Kidney glomerular epithelial cell (primary cell): ENCODE data around the gene FLOT2.
"Not testable (repeated sequence)": the region's sequence is repeated elsewhere in the genome, so short reads cannot be mapped to it uniquely, and the experiment has no call there.

Experiments
- DNase-seq: peaks from one replicate; lab custom pipeline; 2025; lab: John Stamatoyannopoulos, UW

Gene FLOT2

DNA sequence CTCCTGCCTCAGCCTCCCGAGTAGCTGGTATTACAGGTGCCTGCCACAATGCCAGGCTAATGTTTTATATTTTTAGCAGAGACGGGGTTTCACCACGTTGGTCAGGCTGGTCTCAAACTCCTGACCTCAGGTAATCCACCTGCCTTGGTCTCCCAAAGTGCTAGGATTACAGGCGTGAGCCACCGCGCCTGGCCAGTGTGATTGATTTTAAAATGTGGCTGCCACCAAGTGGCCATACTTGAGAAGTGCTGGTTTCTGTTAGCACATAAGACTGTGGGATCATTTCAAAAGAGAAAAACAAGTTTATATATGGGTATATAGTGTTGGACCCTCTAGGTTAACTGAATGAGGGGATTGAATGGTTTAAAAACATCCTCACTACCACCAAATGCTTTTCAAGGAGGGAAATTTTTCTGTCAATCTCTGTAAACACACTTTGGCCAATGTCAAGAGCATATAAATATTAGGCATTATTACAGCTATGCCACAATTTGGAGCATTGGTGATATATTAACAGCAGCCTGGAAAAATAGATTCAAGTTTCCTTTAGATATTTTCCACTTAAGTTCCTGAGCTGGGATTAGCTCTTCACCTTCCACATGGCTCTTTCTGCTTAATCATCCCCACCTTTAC lies 18.9 kb upstream of the FLOT2 start:
- DNase-seq: peak; percentile 14

DNA sequence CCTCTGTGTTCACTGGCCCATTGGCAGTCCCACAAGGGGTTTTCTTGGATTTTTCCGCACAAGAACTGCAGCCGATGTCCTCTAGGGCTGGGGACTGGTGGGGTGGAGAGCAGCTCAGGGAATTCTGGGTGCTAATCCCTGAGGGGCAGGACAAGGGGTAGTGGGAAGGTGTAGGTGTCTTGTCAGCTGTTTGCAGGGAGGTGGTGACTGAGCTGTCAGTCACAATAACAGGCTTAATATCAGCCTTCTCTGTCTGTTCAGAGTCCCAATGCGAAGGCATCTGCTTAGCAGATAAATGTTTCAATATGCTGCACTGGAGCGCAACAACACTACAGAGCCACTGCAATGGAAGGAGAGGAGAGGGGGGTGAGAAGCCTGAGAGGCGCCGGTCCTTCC lies 15.4 kb upstream of the FLOT2 start:
- DNase-seq: no peak

DNA sequence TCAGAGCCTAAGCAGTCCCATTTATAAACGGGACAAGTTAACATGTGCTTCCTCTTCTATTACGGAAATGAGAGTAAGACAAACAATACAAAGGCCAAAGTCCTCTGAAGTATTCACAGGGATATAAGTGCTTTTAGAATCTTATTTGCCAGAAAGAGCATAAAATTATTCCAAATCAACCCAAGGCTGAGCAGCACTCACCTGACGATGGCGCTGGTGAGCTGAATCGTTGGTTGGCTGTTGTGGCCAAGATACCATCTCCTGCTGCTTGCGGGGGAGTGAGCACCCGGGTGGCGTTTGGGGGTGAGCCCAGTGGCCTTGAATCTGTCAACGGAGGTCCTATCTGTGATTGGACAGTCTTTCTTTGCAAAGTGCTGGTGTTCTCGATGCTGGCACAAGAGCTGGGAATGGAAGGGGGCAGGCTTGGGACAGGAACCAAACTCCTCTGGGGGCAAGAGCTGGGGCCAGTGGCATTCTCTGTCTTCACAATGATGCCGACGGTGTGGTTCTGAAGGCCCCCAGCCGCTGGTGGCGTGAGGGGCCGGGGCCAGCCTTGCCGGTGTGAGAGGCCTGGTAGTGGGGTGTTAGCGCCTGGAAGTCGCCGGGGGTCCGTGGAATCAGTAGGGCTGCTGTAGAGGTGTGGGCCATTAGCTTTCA lies 14.9 kb upstream of the FLOT2 start:
- DNase-seq: no peak

DNA sequence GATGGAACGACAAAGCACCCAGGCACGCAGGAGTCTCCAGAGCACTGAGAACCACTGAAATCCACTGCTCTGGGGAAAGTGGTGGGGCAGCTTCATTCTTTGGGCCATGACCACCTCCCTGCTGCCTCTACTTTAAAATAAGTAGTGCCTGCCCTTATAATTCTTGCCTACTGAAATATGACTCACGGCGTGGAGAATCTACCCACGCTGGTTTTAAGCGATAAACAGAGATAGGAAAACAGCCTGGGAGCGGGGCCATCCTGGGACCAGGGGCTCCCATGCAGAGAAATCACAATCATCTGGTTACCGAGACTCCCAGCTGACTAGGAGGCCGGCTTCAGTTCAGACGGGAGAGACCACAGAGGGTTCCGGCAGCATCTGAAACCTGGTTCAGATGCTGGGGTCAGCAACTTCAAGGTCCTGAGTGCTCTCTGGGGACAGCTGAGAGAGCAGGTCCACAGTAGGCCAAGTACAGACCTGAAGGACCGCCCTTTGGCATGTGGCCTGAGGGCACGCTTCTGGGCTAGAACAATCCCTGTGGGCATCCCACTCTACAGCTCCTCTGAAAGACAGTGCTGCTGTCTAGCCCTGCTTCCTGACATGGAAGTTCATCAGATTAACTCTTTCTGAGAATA lies 14.0 kb upstream of the FLOT2 start:
- DNase-seq: no peak

DNA sequence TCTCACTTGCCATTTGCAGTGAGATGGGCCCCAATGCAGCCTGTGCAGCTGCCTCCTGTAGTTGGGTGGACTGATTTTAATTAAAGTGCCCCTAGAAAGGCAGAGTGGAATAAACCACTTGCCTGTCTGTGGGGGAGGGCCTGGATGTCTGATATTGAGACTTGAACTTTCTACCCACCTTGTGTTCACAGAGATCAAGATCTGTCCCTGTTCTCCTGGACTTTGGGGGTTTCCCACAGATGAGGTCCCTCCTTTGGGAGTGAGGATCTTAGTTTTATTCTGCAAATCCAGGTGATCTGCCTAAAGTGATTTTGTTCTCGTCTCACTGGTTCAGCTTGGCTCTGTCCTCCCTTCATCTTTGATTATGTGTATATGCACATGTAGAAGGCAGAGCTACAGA lies 13.0 kb upstream of the FLOT2 start:
- no peak for DNase-seq

DNA sequence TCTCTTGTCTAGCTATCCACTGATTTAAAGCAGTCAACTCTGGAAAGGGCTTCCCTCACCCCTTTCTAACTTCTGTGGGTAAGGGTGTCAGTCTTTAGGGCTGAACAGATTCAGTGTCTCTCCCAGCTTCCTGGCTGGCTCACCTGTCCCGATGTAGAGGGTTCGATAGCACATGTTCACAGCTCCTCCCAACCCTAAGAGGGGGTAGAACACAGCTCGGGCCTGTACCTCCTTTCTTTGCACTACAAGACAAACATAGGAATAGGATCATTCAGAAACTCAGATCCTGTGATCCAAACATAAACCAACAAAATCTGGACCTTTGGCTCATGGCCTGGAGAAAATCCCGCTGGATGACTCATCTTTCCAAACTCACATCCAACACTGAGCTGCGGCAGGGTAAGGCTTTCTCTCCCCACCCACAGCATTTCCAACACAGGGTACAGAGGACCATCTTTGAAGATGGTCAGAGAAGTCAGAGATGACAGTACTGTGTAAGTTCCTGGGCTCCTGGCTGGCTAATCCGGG lies 11.2 kb upstream of the FLOT2 start:
- DNase-seq: no peak

DNA sequence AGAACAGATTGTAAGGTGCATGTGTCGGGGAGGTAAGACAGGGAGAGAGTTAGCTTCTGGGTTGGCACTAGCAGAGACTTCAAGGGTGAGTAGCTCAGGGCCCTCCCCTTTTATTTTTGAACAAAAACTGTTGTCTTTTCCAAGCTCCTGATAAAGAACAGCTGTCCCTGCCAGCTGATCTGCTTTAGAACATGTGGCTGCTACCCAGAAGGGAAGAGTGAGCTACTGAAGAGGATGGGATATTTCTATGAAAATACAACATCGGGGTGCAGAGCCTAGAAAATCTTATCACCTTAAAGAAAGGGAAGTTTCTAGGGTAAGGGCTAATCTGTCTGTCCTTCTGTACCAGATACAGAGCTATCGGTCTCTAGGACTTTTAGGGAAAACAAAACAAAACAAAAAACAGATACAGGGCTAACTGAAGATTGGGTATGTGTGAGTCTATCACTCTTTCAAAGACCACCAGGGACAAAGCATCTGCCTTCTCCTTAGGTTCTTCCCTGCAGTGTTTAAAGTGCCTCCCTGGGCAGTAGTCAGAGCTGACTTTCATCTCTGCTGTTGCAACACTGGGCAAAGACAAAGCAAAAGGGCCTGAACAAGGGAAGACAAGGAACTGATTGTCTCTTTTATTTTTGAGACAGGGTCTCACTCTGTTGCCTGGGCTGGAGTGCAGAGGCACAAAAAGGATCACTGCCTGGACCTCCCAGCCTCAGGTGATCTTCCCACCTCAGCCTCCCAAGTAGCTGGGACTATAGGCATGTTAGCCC lies 10.4 kb upstream of the FLOT2 start:
- DNase-seq: no peak

DNA sequence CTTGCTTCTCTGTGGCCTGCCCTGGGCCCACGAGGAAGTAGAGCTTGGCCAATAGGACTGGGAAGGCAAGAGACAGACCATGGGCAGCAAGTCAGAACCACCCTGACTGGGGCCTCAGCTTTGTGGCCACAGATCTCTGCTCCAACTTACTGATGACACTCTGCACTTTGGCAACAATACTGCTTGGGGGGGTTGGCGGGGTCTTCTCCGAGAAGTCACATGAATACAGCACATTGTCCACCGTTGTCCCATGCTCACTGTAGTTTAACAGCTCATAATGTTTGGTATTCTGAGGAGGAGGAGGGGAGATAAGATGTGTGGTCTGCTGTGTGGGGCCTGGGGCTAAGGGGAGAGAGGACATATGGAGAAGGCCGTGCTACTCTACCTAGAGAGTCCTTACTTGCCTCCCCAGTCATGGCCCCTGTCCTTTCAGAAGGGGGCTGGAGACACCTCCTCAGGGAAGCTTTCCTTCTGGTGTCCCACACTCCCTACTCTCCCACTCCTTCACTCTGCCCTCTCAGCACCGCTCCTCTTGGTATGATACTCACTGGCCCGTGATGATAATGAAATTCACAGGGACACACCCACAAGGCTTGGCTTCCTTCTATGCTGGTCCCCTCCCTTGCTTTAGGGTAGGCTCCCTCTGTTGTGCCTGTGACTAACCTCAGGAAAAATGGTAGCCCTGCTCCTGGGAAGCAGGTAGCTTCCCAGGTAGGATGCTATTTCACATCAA lies 9.3 kb upstream of the FLOT2 start:
- DNase-seq: no peak

DNA sequence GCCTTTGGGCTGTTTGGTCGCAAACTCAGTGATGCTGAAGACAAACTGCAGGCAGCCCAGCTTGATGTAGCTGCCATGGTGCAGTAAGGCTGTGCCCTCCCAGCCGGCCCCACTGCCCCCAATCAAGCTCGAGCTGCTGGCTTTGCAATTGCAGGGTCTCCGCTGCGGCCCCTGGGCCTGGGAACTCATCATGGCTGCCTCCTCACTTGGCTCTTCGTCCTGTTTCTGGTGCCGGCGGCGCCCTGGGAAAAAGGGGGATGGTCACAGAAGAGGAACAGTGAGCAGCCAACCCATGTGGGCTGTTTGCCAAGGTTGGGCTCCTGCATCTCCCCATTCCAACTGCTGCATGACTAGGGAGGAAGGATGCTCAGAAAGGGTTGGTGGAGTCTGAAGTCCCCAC lies 8.7 kb upstream of the FLOT2 start:
- DNase-seq: no peak

DNA sequence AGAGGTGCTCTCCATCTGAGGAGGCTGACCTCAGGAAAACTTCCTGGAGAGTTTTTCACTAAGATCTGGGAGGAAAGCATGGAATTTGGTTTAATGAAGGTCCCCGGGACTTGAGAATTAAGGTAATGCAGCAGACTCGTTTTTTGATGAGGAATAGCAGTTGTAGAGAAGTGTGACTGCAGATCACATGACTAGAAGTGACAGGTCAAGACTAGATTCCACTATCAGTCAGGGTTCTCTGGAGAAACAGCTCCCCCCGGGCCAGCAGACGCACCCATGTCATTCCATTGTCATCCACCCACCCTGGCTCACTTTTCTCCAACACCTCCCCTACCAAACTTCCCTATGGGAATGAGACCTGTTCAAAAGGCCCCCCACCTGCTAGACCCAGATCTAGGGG lies 7.3 kb upstream of the FLOT2 start:
- DNase-seq: no peak

DNA sequence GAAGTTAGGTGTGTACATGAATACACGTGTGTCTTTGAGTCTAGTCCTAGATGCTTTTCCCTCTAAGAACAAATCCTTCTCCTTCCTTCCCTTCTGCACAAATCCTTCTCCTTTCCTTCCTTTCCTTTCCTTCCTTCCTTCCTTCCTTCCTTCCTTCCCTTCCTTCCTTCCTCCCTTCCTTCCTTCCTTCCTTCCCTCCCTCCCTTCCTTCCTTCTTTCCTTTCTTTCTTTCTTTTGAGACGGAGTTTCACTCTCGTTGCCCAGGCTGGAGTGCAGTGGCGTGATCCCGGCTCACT lies 6.0 kb upstream of the FLOT2 start:
- not testable (repeated sequence) for DNase-seq

DNA sequence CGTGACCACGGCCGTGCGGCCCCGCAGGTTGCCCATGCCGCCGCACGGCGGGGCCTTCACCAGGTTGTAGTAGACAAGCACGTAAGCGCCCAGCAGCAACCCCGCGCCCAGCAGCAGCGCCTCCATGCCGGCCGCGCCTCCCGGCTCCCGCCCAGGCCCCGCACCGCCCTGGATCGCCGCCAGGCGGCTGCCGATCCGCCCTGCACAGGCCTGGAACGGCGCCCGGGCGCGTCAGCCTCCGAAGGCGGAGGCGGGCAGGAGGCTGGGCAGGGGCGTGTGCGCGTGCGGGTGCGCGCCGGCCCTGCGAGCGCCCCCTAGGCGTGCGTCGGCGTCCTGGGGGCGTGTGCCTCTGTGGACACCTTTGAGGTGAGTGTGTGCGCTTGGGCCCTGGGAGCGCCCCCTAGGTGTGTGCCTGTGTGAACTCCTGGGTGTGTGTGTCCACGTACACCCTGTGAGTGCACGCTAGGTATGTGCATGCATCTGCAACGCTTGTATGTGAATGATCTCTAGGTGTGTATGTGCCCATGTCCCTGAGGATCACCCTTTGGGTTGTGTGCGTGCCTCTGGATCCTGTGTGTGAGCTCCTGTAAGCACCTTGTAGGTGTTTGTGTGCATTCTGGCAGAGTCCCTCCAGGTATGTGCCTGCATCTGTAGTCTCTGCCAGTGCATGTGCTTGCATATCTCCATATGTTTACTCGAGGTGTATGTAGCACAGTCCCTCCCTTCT lies 5.4 kb upstream of the FLOT2 start, which contains the start of gene DHRS13:
DHRS13 (minus strand) TSS at position 261 of the 727 bp plus-strand sequence; CDS start at position 126, 135 bp downstream.
- DNase-seq: peak; percentile 89

DNA sequence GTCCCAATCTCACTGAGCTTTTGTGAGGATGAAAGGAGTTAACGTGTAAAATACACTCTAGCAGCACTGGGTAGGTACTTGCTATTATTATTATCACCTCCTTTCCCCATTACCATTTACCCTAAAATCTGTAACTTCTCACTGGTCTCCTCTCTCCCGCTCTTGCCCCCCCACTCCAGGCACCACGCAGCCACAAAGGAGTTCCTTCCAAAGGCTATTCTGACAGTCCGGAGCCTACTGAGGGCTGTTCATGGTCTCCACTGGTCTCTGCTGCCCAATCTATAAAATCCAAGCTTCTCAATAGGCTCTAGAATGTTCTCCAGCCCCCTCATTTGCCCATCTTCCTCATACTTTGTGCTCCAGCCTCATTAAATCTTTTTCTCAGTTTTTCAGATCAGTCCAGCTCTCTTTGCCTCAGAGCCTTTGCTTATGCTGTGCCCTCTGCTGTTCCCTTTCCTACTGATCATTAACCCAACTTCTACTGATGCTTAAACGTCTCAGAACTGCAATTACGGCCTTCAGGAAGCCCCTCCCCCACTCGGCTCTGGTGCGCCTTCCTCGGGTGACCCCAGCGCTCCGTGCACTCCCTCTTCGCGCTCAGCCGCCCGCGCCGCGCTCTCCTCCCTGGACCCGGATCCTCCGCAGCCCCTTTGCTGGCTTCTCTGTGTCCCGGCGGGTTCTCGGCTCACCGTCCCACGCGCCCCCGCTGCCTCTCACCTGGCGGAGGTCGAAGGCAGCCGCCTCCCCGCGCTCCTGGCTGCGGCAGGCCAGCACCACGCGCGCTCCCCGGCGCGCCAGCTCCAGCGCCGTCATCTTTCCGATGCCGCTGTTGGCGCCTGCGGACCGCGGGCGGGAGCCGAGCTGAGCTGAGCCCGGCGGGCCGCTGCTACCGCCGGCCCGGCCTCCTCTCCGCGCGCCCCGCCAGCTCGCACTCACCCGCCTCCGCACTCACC lies 4.6 kb upstream of the FLOT2 start:
- DNase-seq: peak; percentile 33

DNA sequence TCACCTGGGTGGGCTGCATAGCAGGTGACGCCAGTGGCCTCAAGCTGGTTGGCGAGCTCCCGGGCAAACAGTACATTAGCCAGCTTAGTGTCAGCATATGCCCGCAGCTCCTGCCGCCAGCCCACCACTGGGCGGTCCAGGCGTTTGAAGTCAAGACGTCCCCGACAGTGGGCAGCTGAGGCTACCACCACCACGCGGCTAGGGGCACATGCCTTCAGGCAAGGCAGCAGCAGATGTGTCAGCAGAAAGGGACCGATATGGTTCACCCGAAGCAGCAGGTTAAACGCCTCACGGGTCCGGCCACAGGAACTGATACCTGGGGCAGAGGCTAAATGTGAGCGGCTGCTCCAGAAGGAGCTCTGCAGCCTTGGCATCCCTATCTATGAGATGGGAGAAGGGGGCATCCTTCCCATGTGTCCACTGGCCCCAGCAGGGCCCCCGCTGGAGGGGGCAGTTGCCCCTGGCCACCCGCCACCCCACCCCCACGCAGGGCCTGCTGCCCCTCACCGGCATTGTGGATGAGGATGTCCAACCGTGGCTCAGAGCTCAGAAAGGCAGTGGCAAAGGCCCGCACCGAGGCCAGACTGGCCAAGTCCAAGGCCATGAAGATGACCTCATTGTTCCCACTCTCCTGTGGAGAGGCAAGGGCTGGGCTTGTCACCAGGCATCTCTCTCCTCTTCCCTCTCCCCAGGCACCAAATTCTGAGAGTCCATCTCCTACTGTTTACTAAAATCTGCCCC lies 3.6 kb upstream of the FLOT2 start:
- no peak for DNase-seq

DNA sequence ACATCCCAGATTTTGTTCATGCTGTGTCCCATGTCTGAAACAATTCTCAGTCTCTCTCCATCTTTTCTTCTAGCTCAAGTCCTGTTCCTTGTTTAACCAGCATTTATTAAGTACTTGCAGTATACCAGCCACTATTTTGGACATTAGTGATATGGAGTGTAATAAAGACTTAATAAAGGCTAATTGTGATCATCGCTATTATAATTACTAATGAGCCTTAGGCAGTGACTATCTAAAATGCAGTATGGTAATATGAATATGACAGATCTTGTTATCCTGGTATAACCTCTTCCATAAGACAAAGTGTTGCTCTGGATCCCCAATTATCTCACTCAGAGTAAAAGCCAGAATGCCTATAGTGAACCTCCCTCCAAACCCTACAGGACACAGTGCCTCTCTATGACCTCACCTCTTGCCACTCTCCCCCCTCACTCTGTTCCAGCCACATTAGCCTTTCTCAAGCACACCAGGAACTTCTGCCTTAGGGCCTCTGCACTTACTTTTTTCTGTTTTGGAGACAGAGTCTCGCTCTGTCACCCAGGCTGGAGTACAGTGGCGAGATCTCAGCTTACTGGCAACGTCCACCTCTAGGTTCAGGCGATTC lies 1.8 kb upstream of the FLOT2 start:
- DNase-seq: no peak

DNA sequence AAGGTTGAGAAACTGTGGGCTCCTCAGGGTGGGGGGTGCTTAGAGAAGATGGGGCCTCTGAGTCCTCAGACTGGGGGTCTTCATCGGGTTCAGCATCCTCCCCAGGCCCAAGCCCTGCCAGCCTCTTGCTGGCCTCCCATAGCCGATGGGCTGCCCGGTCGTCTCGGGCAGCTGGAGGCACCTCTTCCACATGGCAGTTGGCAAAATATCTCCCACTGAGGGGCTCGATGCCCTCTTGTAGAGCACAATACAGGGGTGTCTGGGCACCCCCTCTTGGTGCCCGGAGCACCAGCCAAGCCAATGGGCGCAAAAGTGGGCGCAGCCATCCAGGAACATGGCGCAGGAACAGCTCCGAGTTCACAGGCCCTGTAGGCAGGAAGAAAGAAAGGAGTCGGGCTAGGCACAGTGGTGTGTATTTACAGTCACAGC lies 1.0 kb upstream of the FLOT2 start:
- no peak for DNase-seq

DNA sequence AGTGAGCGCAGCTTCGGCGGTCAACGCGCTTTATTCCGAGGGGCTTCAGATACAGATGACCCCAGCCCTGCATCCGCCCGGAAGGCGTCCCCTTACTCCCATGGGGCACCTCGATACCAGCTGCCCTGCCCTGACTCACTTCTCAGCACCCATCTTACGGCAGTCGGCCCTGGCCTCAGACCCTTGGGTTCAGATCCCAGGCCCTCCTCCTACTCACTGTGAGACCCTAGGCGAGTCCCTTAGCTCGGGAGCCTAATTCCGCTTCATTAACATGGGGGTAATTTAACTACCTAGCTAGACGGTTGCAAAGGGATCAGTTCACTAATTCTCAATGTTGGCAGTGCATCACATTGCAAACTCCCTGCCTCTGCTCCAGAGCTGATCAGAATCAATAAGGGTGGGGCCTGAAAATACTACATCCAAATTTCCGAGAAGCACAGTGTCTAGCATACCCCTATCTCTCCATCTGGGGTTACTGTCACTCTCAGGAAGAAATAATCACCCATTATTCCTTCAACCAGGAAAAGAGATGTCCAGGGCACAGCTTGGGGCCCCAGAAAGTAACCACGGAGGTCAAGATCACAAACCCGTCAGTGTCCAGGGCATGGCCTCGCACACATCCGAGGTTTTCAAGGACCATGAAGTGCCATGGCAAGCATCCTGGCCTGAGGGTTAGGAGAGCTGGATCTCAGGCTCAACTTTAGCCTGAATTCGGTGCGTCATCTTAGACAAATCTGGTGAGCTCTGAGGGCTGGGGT lies 415 bp upstream of the FLOT2 start:
- no peak for DNase-seq

DNA sequence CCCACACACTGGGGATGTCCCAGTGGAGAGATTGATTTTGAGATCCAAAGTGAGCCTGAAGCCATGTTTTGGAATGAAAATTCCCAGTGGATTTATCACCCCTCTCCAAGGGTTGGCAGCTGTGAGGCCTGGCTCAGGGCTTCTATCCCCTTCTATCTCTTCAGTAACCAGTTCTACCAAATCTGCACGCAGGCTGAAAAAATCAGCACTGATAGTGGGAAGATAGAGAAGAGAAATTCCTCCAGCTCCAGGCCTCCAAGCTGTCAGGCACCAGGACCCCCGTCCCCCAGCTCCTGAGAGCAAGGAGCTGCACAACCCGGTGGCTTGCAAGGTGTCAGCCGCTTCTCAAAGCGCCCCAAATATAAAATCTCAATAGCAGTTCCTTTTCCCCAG lies 1.0 kb downstream of the FLOT2 start:
- no peak for DNase-seq
